WI38 (cell line): ENCODE measurements around the gene AQP12B.

Source experiments
- H3K4me3 ChIP-seq: 2 replicates; pipeline ENCODE4 v1.5.1; 2011; ENCODE audit warnings: low read depth, mild to moderate bottlenecking, control low read depth, low read length
- CTCF ChIP-seq: IDR thresholded peaks from 2 replicates; pipeline ENCODE4 v1.5.1; 2012; ENCODE audit warnings: low read depth, mild to moderate bottlenecking, control low read depth, low read length

Gene AQP12B

DNA sequence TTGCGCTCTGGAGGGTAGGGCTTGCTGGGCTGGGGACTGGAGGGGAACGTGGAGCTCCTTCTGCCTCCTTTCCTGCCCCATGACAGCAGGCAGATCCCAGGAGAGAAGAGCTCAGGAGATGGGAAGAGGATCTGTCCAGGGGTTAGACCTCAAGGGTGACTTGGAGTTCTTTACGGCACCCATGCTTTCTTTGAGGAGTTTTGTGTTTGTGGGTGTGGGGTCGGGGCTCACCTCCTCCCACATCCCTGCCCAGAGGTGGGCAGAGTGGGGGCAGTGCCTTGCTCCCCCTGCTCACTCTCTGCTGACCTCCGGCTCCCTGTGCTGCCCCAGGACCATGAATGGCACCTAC, 53.1 kb downstream of the AQP12B start:
- no peak overlapping the region for H3K4me3 ChIP-seq
- no peak for TF ChIP-seq CTCF

DNA sequence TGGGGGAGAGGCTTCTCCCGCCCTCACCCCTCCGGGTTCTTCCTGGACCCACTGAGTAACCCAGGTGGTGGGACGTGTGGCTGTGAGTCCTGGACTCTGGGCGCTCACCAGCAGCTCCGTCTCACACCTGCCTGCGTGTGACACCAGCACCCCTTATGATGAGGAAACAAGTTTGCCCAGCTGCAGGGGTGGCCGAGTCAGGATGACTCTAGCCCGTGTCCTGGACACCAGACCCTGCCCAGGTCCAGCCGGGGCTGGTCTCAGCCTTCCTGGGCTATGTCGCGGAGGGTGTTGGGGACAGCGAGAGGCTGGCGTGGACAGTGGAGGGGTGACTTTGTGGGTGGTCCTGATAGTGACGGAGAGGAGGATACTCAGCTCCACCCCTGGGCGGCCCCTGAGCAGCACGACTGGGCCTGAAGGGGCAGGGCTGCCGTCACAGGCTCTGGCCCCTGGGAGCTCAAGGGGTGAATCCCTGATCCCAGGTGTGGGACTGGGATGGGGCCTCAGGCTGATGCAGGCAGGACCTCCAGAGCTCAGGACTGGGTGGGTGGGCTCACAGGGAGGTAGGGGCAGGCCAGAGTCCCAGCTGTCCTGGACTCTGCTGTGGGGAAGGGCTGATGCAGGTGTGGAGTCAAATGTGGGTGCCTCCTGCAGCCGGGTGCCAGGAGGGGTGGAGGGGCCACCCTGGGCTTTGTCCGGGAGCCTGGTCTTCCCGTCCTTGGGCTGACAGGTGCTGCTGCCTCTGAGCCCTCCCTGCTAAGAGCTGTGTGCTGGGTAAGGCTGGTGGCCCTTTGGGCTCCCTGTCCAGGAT, 53.7 kb downstream of the AQP12B start:
- TF ChIP-seq CTCF, result no peak
- H3K4me3 ChIP-seq, result no peak overlapping the region

GRCh38 chr2:240628507-240628807, 54.2 kb downstream of the AQP12B start:
- TF ChIP-seq CTCF, result no peak
- no peak overlapping the region for H3K4me3 ChIP-seq

DNA sequence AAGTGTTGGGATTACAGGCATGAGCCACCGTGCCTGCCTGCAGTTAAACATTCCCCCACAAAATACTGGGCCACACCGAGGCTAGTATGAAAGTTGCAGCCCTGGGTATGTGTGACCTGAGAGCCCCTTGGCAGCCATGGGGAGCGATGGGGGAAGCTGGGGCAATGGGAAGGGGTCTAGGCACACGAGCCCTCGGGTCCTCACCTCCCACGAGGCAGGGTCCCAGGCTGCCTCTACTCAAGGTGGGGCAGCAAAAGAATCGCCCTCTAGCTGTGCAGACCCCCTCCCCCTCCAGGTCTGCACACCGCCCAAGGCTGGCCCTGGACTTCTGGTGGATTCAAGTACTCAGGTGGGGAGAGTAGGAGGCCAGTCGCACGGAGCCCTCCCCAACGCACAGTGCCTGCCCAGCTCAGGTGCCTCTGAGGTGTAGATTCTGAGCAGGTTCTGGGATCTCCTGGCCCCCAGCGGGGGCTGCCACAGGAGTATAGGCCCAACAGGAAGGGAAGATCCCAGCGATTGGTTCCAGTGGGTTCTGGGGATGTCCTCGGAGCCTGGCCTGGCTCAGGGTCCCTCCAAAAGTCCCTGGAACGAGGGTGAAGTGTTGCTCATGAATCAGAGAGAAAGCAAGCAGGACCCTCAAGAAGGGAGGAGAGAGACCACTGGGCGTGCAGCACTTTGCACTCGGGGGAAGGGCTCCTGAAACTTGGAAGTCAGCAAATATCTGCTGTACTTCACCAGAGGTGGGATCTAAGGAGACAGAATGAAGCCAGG, 54.8 kb downstream of the AQP12B start:
- TF ChIP-seq CTCF, result no peak
- no peak overlapping the region for H3K4me3 ChIP-seq

DNA sequence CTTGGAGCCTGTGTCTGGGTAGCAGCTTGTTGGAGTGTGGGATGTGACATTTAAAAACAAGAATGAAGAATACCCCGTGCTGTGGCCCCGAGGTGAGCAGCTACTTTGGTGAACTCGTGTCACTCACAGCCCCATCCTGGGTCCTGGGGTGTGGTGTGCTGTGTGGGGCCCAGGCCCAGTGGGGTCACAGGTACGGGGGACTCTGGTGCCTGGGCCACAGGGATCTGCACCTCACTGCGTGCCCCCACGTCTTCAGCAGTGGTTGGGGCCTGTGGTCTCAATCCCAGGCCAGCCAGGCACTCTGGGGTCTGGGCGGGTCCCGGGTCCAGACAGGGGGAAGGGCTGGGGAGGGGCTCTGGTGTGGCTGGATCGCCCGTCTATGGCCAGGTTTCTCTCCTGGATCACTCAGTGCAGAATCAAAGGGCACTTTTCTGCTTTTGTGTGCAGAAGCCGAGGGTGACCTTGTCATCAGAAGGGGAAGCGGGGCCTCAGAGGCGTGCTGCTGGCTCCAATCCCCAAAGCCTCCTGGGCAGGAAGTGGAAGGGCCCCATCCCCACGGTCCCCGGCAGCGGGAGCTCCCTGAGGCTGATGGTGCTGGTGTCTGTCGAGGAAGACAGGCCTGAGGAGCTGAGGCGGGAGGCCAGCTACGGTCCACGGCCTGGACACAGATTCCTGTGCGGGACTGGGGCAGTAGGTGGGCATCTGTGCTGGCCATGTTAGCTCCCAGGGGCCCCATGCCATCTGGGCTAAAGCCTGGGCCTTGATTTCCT, 56.0 kb downstream of the AQP12B start:
- no peak for TF ChIP-seq CTCF
- no peak overlapping the region for H3K4me3 ChIP-seq
